Smooth muscle cell of the brain vasculature (primary cell): ENCODE measurements around the gene RRP8.

Source experiments
- DNase-seq: peaks from one replicate; pipeline ENCODE4 v3.0.0-alpha.2; 2012; ENCODE audit warnings: low read depth, low spot score

RRP8 gene

DNA sequence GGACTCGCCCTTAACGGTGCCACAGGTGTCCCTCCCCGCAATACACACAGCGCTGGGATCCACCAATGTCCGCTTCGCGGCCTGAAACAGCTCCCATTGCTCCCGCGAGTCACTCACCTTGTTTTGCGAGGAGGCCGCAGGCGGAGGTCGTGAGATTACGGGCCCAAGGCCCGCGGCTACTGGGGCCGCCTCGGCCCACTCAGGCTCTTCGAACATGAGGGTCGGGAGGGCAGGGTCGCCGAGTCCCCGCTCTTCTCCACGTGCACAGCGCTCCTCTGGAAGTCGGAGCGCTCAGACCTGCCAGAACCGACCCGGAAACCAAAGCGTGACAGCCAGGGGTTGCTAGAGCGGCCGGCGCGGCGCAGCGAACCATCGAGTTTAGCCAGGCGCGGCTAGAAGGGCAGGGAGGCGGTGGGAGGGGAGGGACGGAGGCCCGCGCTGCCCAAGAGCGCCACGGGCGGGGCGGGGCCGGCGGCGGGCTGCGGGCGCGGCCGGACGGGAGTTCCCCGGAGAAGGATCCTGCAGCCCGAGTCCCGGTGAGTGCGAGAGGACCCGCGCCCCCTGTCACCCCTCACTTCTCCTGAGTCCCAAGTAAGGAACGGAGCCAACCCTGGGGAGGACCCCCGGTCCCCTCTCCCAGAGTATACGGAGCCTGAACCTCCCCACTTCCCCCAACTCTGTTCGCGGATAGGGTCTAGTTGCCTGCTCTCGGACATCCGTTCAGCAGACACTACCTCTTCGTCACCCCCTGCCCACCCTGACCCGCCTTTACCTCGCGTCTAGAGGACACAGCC, at the start of gene RRP8, which contains the start of gene ILK:
TSS of gene RRP8 (minus strand) at position 330 of the 794 bp plus-strand sequence. CDS start at position 216, 114 bp downstream.
TSS of gene ILK (plus strand) at position 488 of the 794 bp plus-strand sequence. CDS start 498 bp downstream, outside the sequence.
- DNase-seq = peak; percentile 68

DNA sequence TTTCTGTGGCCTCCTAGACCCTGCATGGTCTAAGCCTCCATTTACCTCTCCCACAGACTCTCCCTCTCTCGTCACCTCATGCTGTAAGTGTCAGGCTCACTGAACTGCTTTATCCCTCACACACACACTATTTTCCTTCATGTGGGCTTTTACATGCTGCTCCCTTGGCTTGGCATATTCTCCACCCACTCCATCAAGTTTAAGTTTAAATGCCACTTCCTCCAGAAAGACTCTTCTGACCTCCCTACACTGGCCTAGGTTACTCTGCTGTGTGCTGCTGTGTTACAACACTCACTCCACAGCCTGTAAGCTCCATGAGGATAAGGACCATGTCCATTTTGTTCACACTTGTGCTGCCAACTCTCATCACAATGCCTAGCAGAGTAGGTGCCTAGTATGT, 49.7 kb upstream of the RRP8 start:
- no peak for DNase-seq

DNA sequence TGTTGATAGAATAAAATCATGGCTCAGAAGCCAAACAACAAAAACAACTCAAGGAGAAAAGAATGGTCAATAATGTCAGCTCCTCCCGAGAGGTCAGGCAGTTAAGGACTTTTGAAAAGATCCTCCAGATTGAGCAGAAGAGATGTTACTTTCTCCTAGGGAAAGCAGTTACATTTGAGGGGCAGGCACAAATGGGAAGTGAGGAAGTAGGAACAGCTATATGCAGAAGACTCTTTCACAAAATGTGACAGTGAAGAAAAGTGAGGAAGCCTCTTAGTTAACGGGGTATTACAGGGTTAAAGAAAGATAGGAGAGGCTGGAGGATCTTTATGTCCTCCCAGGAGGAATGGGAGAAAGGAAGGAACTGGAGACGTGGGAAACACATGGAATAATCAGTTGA, 48.8 kb upstream of the RRP8 start:
- no peak for DNase-seq

DNA sequence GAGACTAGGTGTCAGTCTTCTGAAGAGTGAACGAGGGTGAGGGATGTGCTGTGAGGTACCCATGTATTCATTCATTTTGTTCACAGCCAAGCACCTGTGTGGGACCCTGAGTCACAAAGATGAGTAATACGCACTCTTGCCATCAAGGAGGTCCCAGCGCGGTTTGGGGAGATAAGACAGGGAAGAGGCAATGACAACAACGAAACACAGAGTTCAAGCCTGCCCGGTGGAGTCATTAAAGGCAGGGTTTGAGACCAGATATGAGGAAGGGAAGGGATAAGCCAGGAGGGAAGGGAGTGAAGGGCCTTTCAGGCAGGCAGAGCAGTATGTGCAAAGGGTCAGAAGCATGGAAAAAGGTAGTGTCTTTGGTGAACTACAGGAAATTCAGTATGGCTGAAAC, 47.6 kb upstream of the RRP8 start:
- no peak for DNase-seq

DNA sequence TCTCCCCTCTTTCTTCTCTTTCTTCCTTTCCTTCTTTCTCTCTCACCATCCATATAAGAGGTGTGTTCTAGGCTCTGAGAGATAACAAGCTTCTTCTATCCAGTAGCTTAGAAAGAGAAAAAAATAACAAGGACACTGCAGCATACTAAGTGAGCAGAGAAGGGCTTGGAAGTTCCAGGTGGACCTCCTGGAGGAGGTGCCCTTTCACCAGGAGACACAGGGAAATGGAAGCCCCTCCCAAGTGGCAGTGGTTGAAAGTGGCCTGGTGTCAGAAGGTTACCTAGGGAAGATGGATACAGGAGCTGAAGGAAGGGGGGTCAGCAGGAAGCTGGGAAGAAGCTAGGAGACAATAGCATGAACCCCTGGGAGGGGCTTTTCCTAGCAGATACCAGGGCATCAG, 46.7 kb upstream of the RRP8 start:
- no peak for DNase-seq

DNA sequence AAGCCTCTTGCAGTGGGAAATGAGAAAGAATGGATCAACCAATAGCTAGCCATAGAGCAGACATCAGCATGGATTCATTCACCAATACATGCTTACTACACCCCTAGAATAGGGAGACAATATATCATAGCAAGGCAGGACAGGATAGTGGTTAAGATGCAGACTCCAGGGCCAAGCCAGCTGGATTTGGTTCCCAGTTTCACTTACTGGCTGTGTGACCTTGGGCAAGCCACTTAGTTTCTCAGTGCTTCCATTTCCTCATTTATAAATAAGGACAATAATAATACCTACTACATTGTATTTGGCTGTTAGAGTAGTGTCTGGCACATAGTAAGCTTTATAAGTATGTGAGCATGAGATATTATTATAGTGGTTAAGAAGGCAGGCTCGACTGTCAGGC, 45.1 kb upstream of the RRP8 start:
- no peak for DNase-seq

DNA sequence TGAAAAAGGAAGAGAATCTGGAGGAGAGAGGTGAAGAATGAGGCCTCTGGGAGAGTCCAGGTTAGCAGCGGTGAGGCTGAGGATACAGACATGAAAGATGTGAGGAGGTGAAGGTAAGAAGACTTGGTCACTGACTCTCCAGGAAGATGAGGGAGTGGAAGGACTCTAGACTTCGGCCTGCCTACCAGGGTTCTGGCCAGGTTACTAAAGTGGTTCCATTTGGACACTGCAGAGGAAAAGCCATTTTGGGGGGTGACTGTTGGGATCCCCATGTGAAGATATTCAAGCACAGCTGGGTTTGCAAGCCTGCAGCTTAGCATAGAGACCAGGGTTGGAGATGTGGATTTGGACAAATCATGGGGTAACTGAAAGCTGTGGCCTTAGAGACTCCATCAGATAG, 44.4 kb upstream of the RRP8 start:
- no peak for DNase-seq

DNA sequence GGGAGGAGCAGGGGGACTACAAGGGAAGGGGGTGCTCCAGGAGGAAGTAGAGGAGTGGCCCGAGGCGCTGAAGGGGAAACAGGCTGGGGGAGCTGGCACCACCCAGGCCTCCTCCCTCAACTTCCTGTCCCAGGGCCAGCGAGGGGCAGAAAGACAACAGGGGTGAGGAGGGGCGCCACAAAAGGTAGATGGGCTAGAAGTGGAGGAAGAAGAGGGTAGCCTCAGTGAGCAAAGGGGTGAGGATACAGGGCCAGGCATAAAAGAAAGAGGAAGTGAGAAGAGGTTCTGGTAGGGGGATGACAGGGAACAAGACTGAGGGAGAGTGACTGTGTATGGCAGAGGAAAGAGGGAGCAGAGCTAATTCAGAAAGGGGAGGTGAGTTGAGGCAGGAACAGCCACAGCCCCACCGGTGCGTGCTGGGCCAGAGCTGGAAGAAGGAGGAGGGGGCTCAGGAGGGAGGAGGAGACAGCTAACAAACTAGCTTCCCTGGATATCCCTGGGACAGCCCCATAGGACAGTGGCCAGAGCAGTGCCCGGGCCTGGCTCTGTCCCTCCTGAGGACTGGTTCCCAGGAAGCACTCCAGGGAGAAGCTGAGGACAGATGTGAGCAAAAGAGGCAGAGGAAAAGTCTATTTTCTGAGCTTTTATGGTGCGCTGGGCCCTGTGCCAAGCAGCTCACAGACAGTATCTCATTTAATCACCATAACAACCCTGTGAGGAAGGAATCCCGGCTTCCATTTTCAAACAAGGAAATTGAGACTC, 43.7 kb upstream of the RRP8 start:
- DNase-seq = no peak

DNA sequence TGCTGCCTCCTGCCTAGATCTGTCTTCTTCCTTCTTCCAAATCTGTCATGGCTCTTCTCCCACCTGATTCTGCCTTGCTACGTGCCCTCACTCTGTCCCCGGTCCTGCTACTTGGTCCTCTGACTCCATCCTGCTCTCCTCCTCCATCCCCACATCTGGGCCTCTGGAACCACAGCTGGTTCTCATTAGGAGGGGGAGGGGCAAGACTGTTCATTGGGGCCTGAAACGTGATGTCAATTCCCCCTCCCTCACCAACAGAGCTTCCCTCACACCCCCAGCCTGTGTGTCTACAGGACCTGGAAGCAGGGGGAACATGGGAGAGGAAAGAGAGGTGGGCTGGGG, 43.1 kb upstream of the RRP8 start:
- no peak for DNase-seq

DNA sequence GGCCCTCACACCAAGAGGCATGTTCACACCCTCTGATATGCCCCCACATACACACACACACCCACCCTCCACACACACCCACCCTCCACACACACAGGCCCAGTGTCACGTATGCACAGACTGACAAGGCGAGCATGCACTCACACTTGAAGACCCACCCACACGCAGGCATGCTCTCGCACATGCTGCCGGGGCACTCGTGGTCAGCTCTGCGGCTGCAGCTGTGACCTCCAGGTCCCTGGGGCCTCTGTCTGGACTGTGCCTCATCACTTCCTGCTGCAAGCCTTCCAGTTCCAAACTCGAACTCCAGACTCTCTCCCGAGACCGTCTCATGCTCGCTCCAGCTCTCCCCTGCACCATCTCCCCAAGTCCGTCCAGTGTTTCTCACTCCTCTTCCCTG, 42.7 kb upstream of the RRP8 start:
- DNase-seq = no peak

DNA sequence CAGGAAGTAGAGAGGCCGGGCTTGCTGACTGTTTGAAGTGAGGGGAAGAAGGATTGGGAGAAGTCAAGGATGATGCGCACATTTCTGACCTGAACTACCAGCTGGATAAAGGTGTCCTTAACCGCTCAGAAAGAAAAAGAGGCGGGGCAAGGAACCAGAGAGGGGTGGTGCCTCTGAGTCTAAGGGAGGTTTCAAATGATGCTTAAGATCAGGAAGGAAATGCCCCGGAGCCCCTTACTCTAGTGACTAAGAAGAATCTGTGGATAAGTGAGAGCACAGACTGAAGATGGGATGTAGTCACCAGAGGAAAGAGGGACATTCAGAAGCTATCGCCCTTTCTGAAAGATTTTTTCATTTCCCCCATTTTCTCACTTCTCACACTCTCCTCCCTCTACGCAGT, 39.5 kb upstream of the RRP8 start:
- DNase-seq = no peak

DNA sequence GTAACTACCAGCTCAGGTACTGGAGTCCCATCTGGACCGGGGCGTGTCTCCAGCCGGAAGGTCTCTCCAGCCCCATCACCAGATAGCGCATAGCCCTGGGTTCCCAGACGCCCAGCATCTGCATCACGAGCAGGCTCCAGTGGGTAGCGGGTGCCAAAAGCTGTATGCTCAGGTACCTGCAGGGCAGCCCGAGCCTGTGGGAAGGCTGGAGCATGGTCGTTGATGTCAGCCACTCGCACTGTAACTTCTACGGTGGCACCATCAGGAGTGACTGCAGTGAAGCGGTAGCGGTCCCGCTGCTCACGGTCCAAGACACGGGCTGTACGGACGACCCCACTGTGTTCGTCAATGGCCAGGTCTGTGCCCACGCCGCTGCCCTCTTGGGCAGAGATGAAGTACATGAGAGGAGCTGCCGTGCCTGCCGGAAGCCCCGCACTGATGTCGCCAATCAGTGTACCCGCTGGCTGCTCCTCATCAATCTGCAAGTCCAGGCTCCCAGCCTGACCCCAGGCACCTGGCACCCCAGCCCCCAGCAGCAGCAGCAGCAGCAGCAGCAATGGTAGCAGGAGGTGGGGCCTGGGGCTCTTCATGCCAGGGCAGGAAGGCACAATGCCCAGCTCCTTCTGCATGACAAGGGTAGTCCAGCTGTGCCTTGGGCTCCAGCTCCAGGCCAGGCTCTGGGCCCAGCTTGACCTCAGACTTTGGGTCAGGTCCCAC, 37.7 kb upstream of the RRP8 start:
- DNase-seq = no peak

DNA sequence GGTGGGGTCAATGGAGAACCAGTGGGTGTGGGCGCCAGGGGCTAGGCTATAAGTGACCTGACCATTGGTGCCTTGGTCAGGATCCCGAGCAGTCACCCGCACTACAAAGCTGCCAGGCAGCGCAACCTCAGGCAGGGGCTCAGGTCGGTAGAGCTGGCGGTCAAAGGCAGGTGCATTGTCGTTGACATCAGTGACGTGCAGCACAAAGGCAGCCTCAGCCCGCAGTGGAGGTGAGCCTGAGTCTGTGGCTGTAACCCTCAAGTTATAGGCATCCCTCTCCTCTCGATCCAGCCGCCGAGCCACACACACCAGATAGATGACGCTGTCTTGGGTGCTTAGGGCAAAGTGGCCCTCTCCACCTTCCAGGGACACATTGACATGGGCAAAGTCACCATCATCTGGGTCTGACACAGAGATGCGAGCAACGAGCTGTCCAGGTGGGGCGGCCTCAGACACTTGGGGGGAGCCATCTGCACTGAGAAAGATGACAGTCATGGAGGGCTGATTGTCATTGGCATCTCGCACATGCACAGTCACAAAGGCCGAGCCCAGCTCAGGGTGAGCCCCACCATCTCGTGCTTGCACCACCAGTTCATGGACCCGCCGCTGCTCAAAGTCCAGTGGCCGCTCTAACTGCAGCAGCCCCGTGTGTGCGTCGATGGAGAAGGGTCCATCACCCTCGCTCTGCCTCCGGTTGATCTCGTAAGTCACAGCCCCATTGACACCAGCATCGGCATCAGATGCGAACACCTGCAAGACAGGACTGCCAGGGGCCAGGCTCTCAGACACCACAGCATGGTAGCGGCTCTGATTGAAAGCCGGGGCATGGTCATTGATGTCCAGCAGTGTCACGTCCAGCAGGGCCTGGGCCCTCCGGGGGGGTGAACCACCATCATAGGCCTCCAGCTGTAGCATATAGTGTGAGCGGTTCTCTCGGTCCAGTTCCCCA, 36.9 kb upstream of the RRP8 start:
- no peak for DNase-seq

DNA sequence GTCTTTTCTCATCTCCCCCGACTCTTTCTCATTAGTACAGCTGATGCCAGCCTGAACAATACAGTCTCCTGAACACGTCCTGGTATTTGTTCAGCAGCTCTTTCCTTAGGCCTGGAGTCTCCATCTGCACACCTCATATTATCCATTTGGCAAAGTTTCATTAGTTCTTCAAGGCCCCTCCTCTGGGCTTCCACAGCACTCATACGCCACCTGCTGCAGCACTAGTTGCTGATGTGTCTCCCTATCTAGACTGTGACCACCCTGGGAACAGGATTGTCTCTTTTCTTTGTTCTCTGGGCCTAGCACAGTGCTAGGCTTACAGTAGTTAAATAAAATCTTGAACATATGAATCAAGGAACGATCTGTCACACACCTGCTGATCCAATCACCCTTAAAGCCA, 35.0 kb upstream of the RRP8 start:
- no peak for DNase-seq

DNA sequence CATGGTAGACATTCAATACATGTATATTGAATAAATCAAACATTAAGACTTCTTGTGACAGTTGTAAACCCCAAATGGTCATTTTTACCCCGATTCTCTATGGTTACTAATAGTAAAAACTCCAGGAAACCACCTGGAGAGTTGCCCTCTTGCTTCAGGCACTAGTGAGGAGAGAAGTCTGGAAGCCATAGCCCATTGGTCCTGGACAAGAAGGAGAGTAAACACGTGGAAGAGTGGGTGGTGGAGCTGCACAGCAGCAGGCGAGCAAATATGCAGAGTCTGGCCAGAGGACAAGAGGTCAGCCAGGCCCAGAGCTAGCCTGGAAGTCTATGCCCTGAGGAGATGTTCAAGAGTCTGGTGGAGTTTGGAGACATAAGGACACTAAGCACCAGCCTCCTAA, 34.5 kb upstream of the RRP8 start:
- no peak for DNase-seq

DNA sequence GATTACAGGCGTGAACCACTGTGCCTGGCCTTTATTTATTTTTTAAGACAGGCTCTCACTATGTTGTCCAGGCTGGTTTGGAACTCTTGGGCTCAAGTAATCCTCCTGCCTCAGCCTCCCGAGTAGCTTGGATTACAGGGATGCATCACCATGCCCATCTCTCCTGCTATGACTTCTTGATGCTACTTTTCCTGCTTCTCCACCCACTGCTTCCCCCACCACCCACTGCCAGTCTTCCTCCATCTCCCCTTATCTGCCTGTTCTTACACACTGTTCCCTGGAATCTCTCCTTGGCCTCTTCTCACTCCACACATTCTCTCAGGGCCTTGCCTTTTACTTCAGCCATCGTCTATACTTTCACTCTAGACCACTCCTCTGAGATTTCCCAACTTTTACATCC, 33.1 kb upstream of the RRP8 start:
- no peak for DNase-seq

DNA sequence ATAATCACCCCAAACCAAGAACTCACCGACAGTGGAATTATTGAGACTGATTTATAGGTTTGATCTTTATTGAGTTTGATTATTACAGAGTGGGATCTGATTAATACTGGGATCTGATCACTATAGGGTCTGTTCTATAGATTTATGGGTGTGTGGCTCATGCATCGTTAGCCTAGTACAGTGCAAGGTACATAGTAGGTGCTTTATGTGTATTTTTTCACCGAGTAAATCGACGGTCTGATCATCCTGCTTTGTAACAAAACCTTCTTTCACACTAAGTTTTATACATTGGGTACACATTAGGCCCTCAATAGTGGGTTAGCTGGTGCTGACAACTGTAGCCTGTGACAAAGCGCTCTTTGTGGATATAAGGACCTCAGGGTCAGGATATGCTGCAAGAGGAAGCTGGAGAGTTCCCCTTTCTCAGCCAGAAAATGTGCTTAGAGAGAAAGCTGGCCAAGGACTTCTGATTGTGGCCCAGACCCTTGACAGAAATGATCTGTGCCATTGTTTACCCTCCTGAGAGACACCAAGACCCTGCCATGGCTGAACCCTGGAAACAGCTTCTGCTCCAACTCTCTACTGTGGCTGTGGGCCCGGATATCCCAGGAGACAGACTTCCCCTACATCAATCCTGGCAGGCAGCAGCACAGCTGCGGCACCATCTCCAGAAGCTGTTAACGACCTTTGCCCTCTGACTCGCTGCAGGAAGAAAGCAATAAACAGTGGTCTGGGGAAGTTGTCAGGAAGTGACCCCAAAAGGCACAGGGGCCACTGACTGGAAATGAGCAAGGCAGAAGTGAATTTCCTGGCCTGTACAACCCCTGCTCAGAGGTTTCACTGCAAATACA, 31.9 kb upstream of the RRP8 start:
- DNase-seq = no peak

DNA sequence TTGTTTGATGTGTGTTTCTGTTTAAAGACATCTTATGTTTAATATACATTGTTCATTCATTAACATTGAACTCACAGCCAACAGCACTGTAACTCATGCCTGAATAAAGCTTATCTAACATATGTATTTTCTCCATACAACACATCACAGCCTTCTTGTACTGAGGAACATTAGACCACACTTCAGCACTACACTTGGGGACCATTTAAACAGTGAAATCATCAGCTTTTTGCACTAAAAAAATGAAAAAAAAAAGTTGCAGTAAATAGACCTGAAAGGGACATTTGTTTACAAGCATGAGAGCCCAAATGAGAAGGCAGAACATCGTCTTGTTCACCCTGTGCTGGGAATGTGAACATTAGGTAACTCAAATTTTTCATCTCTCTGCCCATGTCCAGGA, 31.1 kb upstream of the RRP8 start:
- no peak for DNase-seq

DNA sequence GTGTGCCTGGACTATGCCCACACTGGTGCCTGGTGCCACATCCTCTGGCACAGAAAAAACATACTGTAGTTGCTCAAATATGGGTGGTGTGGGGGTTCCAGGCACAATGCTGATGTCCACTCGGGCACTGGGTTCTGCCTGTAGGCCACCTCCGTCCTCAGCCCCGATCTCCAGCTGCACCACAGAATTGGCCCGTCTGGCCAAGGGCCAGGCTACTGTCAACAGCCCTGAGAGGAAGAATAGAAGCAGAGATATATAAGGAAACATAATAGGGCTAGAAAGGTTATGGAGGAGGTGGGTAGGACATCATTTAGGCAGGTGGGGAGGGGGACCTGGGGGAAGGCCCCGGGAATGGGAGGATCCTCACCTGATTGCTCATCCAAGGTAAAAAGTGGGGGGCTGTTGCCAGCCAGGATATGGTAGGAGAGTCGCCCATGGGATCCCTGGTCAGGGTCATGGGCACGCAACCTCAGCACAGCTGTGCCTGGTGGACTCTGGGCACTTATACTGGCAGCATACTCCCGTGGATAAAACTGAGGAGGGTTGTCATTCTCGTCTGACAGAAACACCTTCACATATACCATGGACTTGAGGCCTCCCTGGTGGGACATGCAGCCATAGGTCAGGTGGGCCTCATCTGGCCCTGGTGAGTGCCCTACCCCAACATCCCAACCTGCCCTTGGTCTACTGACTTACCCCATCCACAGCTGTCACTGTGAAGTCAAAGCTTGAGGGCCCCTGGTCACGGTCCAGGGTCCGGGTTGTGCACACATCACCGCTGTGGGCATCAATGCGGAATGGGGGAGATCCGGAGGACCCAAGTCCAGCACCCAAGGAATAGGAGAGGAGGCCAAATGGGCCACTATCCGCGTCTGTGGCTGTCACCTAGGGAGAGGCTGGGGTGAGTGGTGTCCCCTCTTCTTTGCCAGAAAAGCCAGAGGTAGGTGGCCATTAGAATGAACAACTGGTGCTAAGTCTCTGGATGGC, 30.3 kb upstream of the RRP8 start:
- no peak for DNase-seq
